Measurements from ENCODE around the gene FAM110D. TPM values are rescaled to one million over a fixed set of nuclear protein-coding genes. Genes with fewer than 3 reads are reported as not detected.

Gene FAM110D
- total and polyA plus RNA-seq, 7 donors, result 1.2 to 2.9 (median 1.4) TPM

DNA sequence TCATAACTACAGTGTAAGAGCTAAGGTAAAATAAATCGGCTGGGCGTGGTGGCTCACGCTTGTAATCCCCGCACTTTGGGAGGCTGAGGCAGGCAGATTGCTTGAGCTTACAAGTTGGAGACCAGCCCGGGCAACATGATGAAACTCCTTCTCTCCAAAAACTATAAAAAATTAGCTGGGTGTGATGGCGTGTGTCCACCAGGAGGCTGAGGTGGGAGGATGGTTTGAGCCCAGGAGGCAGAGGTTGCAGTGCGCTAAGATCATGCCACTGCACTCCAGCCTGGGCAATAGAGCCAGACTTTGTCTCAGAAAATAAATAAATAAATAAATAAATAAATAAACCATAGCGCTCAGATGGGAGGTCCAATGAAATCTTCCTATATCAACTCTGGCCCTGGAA is 16.7 kb upstream of the FAM110D start:
- intact Hi-C loops (cut with DNase I), result no loop called here
- H3K4me1 ChIP-seq, result no peaks in the 10 kb centered on the region
- 84 to 89% (median 84%) methylated on average over 8 of the region's 8 CpGs for WGBS, 3 donors
- no peaks in the 10 kb centered on the region for H3K27me3 ChIP-seq (ENCODE audit: insufficient read depth in 3 of 3, low read length in 2 of 3)
- H3K9me3 ChIP-seq, result no peaks in the 10 kb centered on the region
- no peak overlapping the region for H3K4me3 ChIP-seq
- no peaks in the 10 kb centered on the region for H3K36me3 ChIP-seq (ENCODE audit: insufficient read depth in 1 of 2, low read depth in 1 of 2)
- DNase-seq, result no peak
- TF ChIP-seq CTCF (IDR thresholded peaks at IDR 0.05), result no peak
- ATAC-seq, result no peak
- H3K27ac ChIP-seq, result no peak overlapping the region

- peak; percentile 76 to 86 for DNase-seq
- H3K27ac ChIP-seq, result no peak overlapping the region
- no peak overlapping the region for H3K4me3 ChIP-seq
- no peaks in the 10 kb centered on the region for H3K27me3 ChIP-seq (ENCODE audit: insufficient read depth in 3 of 3, low read length in 2 of 3)
- H3K9me3 ChIP-seq, result no peaks in the 10 kb centered on the region
- TF ChIP-seq CTCF (IDR thresholded peaks at IDR 0.05), result peak; percentile 85
- no peaks in the 10 kb centered on the region for H3K36me3 ChIP-seq (ENCODE audit: insufficient read depth in 1 of 2, low read depth in 1 of 2)
- peak; percentile 93 to 98 (median 96) for ATAC-seq
- 26 to 28% (median 26%) methylated on average over 19 of the region's 19 CpGs for WGBS, 3 donors
- no peaks in the 10 kb centered on the region for H3K4me1 ChIP-seq
- intact Hi-C loops (cut with DNase I), result loop anchor here (1.0 to 2.0 kb wide), 3 partner anchors 39 to 108 kb away; no protein-coding TSS in a partner anchor
These were observed 13.6 kb upstream of the FAM110D start for GRCh38 chr1:26145041-26145959.

DNA sequence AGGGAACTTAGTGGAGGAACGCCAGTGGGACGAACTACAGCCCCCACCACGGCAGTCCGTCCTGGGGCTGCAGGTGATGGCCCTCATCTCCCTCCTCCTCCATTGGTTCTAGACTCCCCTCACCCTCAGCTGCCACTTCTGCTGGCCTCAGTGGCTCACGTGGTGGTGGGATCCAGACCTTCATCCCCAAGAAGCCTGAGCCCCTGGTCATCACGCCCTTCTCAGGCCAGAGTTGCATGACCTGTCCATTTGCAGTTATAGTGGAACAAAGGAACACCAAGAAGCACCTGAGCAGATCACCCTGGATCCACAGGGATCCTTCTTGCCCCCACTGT is 13.0 kb upstream of the FAM110D start:
- Histone ChIP-seq H3K27me3 (ENCODE audit: insufficient read depth in 3 of 3, low read length in 2 of 3) (no peaks in the 10 kb centered on the region), H3K36me3 (ENCODE audit: insufficient read depth in 1 of 2, low read depth in 1 of 2) (no peaks in the 10 kb centered on the region), H3K4me3 (no peak overlapping the region), H3K4me1 (no peaks in the 10 kb centered on the region), H3K9me3 (no peaks in the 10 kb centered on the region), H3K27ac (no peak overlapping the region)
- intact Hi-C loops (cut with DNase I), result loop anchor here (1.0 to 2.0 kb wide), 3 partner anchors 40 to 109 kb away; no protein-coding TSS in a partner anchor
- WGBS, 3 donors, result 47 to 63% (median 59%) methylated on average over 4 to 6 of the region's 6 CpGs
- ATAC-seq (no peak), DNase-seq (no peak)
- TF ChIP-seq CTCF (IDR thresholded peaks at IDR 0.05), result no peak

GRCh38 chr1:26148887-26149286 is 10.0 kb upstream of the FAM110D start:
- H3K9me3 ChIP-seq, result no peaks in the 10 kb centered on the region
- H3K4me3 ChIP-seq, result no peak overlapping the region
- H3K4me1 ChIP-seq, result no peaks in the 10 kb centered on the region
- DNase-seq (no peak), ATAC-seq (no peak)
- no peaks in the 10 kb centered on the region for H3K36me3 ChIP-seq (ENCODE audit: insufficient read depth in 1 of 2, low read depth in 1 of 2)
- no peak overlapping the region for H3K27ac ChIP-seq
- TF ChIP-seq CTCF (IDR thresholded peaks at IDR 0.05), result no peak
- intact Hi-C loops (cut with DNase I), result no loop called here
- H3K27me3 ChIP-seq (ENCODE audit: insufficient read depth in 3 of 3, low read length in 2 of 3), result no peaks in the 10 kb centered on the region

Data from psoas muscle (tissue), 8 donors.